ENCODE data around the gene MFSD12.

The MFSD12 gene

DNA sequence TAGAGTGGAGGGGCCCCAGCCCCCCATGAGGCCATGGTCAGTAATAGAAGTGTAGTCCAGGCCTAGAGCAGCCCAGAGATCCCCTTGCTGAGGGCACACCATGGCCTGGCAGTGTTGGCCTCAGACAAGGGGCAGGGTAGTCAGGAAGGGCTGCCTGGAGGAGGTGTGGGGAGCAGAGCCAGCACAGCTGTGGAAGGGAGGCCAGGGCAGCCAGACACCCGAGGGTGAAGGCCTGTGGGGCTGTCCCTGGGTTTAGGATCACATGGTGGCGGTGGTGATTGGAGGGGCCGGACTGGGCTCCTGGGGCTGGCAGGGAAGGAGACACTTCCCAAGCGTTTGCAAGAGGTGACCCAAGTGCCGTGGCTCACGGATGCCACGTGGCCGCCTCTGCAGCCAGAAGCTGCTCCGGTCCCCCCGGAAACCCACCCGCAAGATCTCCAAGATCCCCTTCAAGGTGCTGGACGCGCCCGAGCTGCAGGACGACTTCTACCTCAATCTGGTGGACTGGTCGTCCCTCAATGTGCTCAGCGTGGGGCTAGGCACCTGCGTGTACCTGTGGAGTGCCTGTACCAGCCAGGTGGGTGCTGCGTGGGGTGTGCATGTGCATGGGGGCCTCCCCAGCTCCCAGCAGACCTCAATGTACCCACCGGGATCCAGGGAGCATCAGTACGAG, 30.0 kb downstream of the MFSD12 start:
- Histone ChIP-seq H2BK120ac (ENCODE audit: low read depth, low read length) (no peak overlapping the region), H3K4me2 (ENCODE audit: low read length, poor library complexity, severe bottlenecking) (no peak overlapping the region)

DNA sequence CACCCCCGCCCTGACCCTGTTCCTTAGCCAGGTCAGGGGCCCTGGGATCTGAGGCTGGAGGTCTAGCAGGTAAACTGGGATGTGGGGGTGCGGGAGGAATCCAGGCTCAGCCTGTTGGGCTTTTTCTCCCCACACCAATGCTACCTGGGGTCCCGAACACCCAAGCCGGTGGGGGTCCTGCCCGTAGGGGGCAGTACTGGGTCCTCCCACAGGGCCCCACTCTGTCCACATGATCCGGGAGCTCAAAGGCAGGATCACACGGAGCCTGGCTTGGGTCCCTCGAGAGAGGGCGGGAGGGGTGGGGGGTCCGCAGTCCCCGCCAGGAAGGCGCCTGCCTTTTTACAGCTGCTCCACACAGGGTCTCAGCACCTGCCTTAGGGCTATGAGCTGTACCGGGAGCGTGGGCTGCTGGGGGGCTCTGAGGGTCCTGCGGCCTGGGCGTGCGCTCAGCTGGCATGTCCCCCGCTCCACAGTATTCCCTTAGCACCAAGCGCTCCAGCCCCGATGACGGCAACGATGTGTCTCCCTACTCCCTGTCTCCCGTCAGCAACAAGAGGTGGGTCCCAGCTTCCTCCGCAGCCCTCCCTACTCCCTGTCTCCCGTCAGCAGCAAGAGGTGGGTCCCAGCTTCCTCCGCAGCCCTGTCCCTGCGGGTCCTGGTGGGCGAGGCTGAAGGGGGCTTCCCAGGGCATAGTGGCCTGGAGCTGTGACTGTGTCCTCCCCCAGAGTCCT, 30.7 kb downstream of the MFSD12 start:
- H2BK120ac ChIP-seq (ENCODE audit: low read depth, low read length) = no peak overlapping the region
- H2AK5ac ChIP-seq (ENCODE audit: low read length, severe bottlenecking) = no peak overlapping the region
- no peak overlapping the region for H3K4me2 ChIP-seq (ENCODE audit: low read length, poor library complexity, severe bottlenecking)
- H3K4ac ChIP-seq (ENCODE audit: low read depth in 1 of 2, low read length in 2 of 2) = no peak overlapping the region
- no peak overlapping the region for H4K8ac ChIP-seq (ENCODE audit: low read length)
- peaks cover 57 to 88% of the 10 kb centered on the region in 2 experiments for H3K36me3 ChIP-seq (ENCODE audit: control insufficient read depth in 1 of 2, insufficient read depth in 2 of 2, low read depth in 1 of 2, low read length in 2 of 2)
- no peak overlapping the region for H3K27ac ChIP-seq (ENCODE audit: low read length, poor library complexity, severe bottlenecking)
- no peak overlapping the region for H3K23ac ChIP-seq (ENCODE audit: low read length in 2 of 2)
- no peaks in the 10 kb centered on the region for H3K27me3 ChIP-seq (ENCODE audit: control insufficient read depth in 1 of 2, insufficient read depth in 1 of 2, low read length in 2 of 2)
- H3K4me1 ChIP-seq (ENCODE audit: control insufficient read depth, insufficient read depth, low read depth, low read length) = peaks cover 8% of the 10 kb centered on the region
- no peak overlapping the region for H2BK5ac ChIP-seq (ENCODE audit: low read depth, low read length, poor library complexity, severe bottlenecking)
- H3K9me3 ChIP-seq (ENCODE audit: control insufficient read depth, low read length) = no peaks in the 10 kb centered on the region
- no peak overlapping the region for H3K14ac ChIP-seq (ENCODE audit: low read length in 2 of 2)
- H4K91ac ChIP-seq (ENCODE audit: low read length) = no peak overlapping the region
- no peak overlapping the region for H2BK12ac ChIP-seq (ENCODE audit: low read length in 2 of 2)
- no peak overlapping the region for H2BK15ac ChIP-seq (ENCODE audit: low read depth, poor library complexity, severe bottlenecking)
- H3K9ac ChIP-seq (ENCODE audit: low read length) = no peak overlapping the region
- WGBS = 96% methylated on average over 28 of the region's 28 CpGs
- no peak for DNase-seq
- H2AFZ ChIP-seq (ENCODE audit: low read depth, low read length) = no peak overlapping the region
- H3K18ac ChIP-seq (ENCODE audit: low read depth in 1 of 2, low read length in 2 of 2) = no peak overlapping the region
- no peak overlapping the region for H3K4me3 ChIP-seq (ENCODE audit: insufficient read depth in 1 of 2, low read depth in 1 of 2, low read length in 2 of 2)
- peaks cover 48% of the 10 kb centered on the region for H3K79me1 ChIP-seq (replicated peaks; ENCODE audit: low read length, poor library complexity, severe bottlenecking)

More for the DNA sequence above, 30.0 kb downstream of the MFSD12 start:
- Histone ChIP-seq H2BK12ac (ENCODE audit: low read length in 2 of 2) (no peak overlapping the region), H3K27me3 (ENCODE audit: control insufficient read depth in 1 of 2, insufficient read depth in 1 of 2, low read length in 2 of 2) (no peaks in the 10 kb centered on the region), H3K36me3 (ENCODE audit: control insufficient read depth in 1 of 2, insufficient read depth in 2 of 2, low read depth in 1 of 2, low read length in 2 of 2) (peaks cover 64 to 88% of the 10 kb centered on the region in 2 experiments), H3K27ac (ENCODE audit: low read length, poor library complexity, severe bottlenecking) (no peak overlapping the region), H3K9ac (ENCODE audit: low read length) (no peak overlapping the region), H3K14ac (ENCODE audit: low read length in 2 of 2) (no peak overlapping the region), H3K18ac (ENCODE audit: low read depth in 1 of 2, low read length in 2 of 2) (no peak overlapping the region), H3K9me3 (ENCODE audit: control insufficient read depth, low read length) (no peaks in the 10 kb centered on the region), H3K79me1 (replicated peaks; ENCODE audit: low read length, poor library complexity, severe bottlenecking) (peaks cover 46% of the 10 kb centered on the region), H3K4me3 (ENCODE audit: insufficient read depth in 1 of 2, low read depth in 1 of 2, low read length in 2 of 2) (no peak overlapping the region), H2AFZ (ENCODE audit: low read depth, low read length) (no peak overlapping the region), H3K4me1 (ENCODE audit: control insufficient read depth, insufficient read depth, low read depth, low read length) (peaks cover 8% of the 10 kb centered on the region), H4K8ac (ENCODE audit: low read length) (no peak overlapping the region), H3K4ac (ENCODE audit: low read depth in 1 of 2, low read length in 2 of 2) (no peak overlapping the region), H2BK15ac (ENCODE audit: low read depth, poor library complexity, severe bottlenecking) (no peak overlapping the region), H2AK5ac (ENCODE audit: low read length, severe bottlenecking) (no peak overlapping the region), H3K23ac (ENCODE audit: low read length in 2 of 2) (no peak overlapping the region), H2BK5ac (ENCODE audit: low read depth, low read length, poor library complexity, severe bottlenecking) (no peak overlapping the region), H4K91ac (ENCODE audit: low read length) (no peak overlapping the region)
- DNase-seq = no peak
- WGBS = 99% methylated on average over 21 of the region's 21 CpGs

DNA sequence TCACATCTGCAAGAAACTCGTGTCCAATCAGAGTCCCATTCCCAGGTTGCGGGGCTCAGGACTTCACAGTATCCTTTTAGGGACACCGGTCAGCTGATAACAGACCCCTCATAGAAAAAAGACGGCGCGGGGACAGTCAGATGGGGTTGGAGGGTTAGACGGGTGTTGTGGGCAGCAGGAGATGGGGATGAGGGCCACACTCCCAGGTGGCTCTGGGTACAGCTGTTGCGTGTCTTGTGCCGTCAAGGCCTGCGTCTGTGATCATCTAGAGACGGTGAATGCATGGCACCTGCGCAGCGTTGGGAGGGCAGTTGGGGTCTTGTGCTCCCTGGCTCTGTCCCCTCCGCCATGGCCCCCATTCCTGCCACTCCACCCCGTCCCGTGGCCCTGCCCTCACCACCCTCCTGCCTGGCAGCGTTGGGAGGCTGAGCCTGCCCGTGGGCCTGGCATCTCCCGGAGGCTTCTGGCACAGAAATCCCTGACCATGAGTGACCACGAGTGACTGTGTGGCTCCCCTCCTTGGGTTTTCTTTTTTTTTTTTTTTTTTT, 32.4 kb downstream of the MFSD12 start:
- H4K8ac ChIP-seq (ENCODE audit: low read length) = no peak overlapping the region
- no peaks in the 10 kb centered on the region for H3K9me3 ChIP-seq (ENCODE audit: control insufficient read depth, low read length)
- H3K4me1 ChIP-seq (ENCODE audit: control insufficient read depth, insufficient read depth, low read depth, low read length) = peaks cover 12% of the 10 kb centered on the region
- H2BK5ac ChIP-seq (ENCODE audit: low read depth, low read length, poor library complexity, severe bottlenecking) = no peak overlapping the region
- no peak for DNase-seq
- no peak overlapping the region for H3K14ac ChIP-seq (ENCODE audit: low read length in 2 of 2)
- no peak overlapping the region for H2BK12ac ChIP-seq (ENCODE audit: low read length in 2 of 2)
- H3K18ac ChIP-seq (ENCODE audit: low read depth in 1 of 2, low read length in 2 of 2) = no peak overlapping the region
- H2AK5ac ChIP-seq (ENCODE audit: low read length, severe bottlenecking) = no peak overlapping the region
- no peak overlapping the region for H3K27ac ChIP-seq (ENCODE audit: low read length, poor library complexity, severe bottlenecking)
- no peak overlapping the region for H3K4me2 ChIP-seq (ENCODE audit: low read length, poor library complexity, severe bottlenecking)
- H3K4ac ChIP-seq (ENCODE audit: low read depth in 1 of 2, low read length in 2 of 2) = no peak overlapping the region
- no peak overlapping the region for H2BK15ac ChIP-seq (ENCODE audit: low read depth, poor library complexity, severe bottlenecking)
- H3K27me3 ChIP-seq (ENCODE audit: control insufficient read depth in 1 of 2, insufficient read depth in 1 of 2, low read length in 2 of 2) = no peaks in the 10 kb centered on the region
- WGBS = 98% methylated on average over 20 of the region's 20 CpGs
- no peak overlapping the region for H3K9ac ChIP-seq (ENCODE audit: low read length)
- H3K36me3 ChIP-seq (ENCODE audit: control insufficient read depth in 1 of 2, insufficient read depth in 2 of 2, low read depth in 1 of 2, low read length in 2 of 2) = peaks cover 44 to 81% of the 10 kb centered on the region in 2 experiments
- H3K4me3 ChIP-seq (ENCODE audit: insufficient read depth in 1 of 2, low read depth in 1 of 2, low read length in 2 of 2) = no peak overlapping the region
- no peak overlapping the region for H2BK120ac ChIP-seq (ENCODE audit: low read depth, low read length)
- H4K91ac ChIP-seq (ENCODE audit: low read length) = no peak overlapping the region
- peaks cover 46% of the 10 kb centered on the region for H3K79me1 ChIP-seq (replicated peaks; ENCODE audit: low read length, poor library complexity, severe bottlenecking)
- no peak overlapping the region for H2AFZ ChIP-seq (ENCODE audit: low read depth, low read length)
- H3K23ac ChIP-seq (ENCODE audit: low read length in 2 of 2) = no peak overlapping the region

DNA sequence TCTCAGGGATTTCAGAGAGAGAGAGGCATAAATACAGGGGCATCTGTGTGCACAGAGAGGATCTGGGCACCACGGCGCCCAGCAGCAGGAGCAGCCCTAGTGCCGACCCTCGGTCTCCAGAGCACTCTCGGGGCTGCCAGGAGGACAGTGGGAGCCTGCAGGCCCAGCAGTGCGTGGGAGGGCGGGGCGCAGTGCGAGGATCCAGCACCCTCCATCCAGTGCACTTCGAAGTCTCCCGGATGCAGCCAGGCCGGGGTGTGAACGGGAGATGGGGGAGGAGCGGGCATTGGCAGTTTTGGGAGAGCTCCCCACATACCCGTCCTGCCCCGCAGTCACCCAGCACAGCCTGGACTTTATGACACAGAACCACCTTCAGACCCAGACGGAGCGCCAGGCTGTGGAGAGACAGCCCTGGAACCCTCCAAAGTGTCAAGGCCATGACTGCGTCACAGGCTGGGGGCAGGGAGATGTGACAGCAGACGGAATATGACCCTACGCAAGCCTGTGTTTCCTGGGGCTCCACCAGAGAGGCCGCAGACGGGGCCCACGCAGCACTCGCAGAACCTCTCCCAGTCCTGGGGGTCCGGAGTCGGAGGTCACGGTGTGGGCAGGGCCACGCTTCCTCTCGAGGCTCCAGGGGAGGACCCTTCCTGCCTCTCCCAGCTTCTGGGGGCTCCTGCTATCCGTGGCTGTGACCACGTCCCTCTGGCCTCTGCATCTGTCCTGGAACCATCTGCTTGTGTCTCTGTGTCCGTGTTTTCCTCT, 33.1 kb downstream of the MFSD12 start:
- H2AK5ac ChIP-seq (ENCODE audit: low read length, severe bottlenecking) = no peak overlapping the region
- H3K36me3 ChIP-seq (ENCODE audit: control insufficient read depth in 1 of 2, insufficient read depth in 2 of 2, low read depth in 1 of 2, low read length in 2 of 2) = peaks cover 46 to 88% of the 10 kb centered on the region in 2 experiments
- no peak overlapping the region for H4K8ac ChIP-seq (ENCODE audit: low read length)
- no peak overlapping the region for H3K4me2 ChIP-seq (ENCODE audit: low read length, poor library complexity, severe bottlenecking)
- H3K14ac ChIP-seq (ENCODE audit: low read length in 2 of 2) = no peak overlapping the region
- H3K4ac ChIP-seq (ENCODE audit: low read depth in 1 of 2, low read length in 2 of 2) = no peak overlapping the region
- peaks cover 49% of the 10 kb centered on the region for H3K79me1 ChIP-seq (replicated peaks; ENCODE audit: low read length, poor library complexity, severe bottlenecking)
- H3K4me1 ChIP-seq (ENCODE audit: control insufficient read depth, insufficient read depth, low read depth, low read length) = peaks cover 16% of the 10 kb centered on the region
- H2BK5ac ChIP-seq (ENCODE audit: low read depth, low read length, poor library complexity, severe bottlenecking) = no peak overlapping the region
- DNase-seq = no peak
- H2BK15ac ChIP-seq (ENCODE audit: low read depth, poor library complexity, severe bottlenecking) = no peak overlapping the region
- no peak overlapping the region for H3K18ac ChIP-seq (ENCODE audit: low read depth in 1 of 2, low read length in 2 of 2)
- no peak overlapping the region for H2BK12ac ChIP-seq (ENCODE audit: low read length in 2 of 2)
- 98% methylated on average over 33 of the region's 33 CpGs for WGBS
- no peak overlapping the region for H3K4me3 ChIP-seq (ENCODE audit: insufficient read depth in 1 of 2, low read depth in 1 of 2, low read length in 2 of 2)
- no peak overlapping the region for H3K23ac ChIP-seq (ENCODE audit: low read length in 2 of 2)
- H3K9ac ChIP-seq (ENCODE audit: low read length) = no peak overlapping the region
- H2AFZ ChIP-seq (ENCODE audit: low read depth, low read length) = no peak overlapping the region
- no peaks in the 10 kb centered on the region for H3K27me3 ChIP-seq (ENCODE audit: control insufficient read depth in 1 of 2, insufficient read depth in 1 of 2, low read length in 2 of 2)
- H3K9me3 ChIP-seq (ENCODE audit: control insufficient read depth, low read length) = no peaks in the 10 kb centered on the region
- no peak overlapping the region for H3K27ac ChIP-seq (ENCODE audit: low read length, poor library complexity, severe bottlenecking)
- no peak overlapping the region for H2BK120ac ChIP-seq (ENCODE audit: low read depth, low read length)
- H4K91ac ChIP-seq (ENCODE audit: low read length) = no peak overlapping the region
